VCaP (cell line): ENCODE data around the gene TEX36.
A peak's percentile ranks its signal among the peaks of the same experiment; 100 is the strongest.

Experiments
- H3K27ac ChIP-seq: fragments of 450-650 bp; 2 replicates; pipeline ENCODE4 v1.5.1; 2017
- TF ChIP-seq, protein P1 (sequence below): fragments of 450-650 bp; conservative IDR thresholded peaks from 2 replicates; pipeline ENCODE4 v1.5.1; 2017; ENCODE audit warnings: mild to moderate bottlenecking, moderate library complexity

The TEX36 gene

GRCh38 chr10:125639846-125640245 lies 43.1 kb downstream of the TEX36 start:
- H3K27ac ChIP-seq = no peak overlapping the region
- TF ChIP-seq, protein P1, sequence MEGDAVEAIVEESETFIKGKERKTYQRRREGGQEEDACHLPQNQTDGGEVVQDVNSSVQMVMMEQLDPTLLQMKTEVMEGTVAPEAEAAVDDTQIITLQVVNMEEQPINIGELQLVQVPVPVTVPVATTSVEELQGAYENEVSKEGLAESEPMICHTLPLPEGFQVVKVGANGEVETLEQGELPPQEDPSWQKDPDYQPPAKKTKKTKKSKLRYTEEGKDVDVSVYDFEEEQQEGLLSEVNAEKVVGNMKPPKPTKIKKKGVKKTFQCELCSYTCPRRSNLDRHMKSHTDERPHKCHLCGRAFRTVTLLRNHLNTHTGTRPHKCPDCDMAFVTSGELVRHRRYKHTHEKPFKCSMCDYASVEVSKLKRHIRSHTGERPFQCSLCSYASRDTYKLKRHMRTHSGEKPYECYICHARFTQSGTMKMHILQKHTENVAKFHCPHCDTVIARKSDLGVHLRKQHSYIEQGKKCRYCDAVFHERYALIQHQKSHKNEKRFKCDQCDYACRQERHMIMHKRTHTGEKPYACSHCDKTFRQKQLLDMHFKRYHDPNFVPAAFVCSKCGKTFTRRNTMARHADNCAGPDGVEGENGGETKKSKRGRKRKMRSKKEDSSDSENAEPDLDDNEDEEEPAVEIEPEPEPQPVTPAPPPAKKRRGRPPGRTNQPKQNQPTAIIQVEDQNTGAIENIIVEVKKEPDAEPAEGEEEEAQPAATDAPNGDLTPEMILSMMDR = no peak

GRCh38 chr10:125638555-125638954 lies 44.4 kb downstream of the TEX36 start:
- H3K27ac ChIP-seq = no peak overlapping the region

DNA sequence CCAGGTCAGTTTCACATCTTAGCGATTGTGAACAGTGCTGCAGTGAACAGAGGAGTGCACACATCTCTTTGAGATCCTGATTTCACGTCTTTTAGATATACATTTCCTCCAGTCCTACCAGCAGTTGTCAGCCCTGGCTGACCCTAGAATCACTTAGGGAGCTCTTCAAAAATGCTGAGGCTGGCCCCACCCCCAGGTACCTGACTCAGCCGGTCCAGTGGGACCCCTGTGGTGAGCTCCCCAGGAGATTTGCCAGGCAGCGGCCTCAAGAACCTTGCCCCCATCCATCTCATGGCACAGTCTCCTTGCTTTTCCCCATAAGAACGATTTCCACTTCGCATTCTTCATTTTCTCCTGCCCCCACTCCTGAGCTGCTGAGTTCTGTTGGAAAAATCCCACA lies 45.5 kb downstream of the TEX36 start:
- TF ChIP-seq, protein P1 = no peak
- no peak overlapping the region for H3K27ac ChIP-seq

More at GRCh38 chr10:125638555-125638954, 44.4 kb downstream of the TEX36 start:
- TF ChIP-seq, protein P1 = no peak

DNA sequence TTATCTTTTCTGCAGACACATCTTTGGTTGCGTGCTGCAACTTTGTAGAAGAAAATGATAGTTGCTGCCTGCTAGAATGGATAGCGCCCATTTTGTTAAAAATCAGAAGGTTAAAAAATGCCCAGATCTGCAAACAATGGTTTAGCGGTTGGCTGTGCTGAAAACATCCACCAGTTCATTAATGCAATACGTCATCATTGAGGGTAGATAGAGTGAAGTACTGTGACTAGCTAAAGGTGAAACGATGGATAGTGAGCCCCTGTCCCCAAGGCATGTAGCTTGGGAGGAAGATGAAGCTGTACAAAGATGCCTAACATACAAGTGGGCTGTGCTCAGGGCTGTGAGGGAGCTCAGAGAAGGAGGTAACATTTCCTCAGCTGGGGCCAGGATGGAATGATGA lies 48.4 kb downstream of the TEX36 start:
- TF ChIP-seq, protein P1 = no peak
- peak overlapping the region; percentile 69 for H3K27ac ChIP-seq

DNA sequence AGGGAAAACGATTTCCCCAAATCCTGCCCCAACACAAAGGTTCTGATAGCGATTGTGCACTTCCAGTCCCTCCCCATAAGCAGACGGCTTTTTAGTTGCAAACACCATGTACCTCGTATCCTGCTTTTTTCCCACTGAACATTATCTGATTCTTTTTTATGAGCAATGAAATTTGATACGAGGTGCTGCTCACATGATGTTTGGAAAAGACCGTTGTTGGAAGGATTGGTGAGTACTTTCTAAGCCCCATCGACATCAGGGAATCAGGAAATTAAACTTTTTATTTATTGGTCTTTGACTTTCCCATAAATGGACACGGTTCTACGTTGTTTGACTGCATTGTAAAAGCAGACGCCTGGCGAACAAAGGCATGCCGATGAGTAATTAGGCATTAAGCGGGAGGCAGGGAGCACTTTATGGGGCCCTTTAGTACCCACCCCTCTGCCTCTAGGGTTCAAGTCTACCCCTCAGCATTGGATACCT lies 49.4 kb downstream of the TEX36 start:
- H3K27ac ChIP-seq = peak overlapping the region; percentile 69
- TF ChIP-seq, protein P1 = no peak

DNA sequence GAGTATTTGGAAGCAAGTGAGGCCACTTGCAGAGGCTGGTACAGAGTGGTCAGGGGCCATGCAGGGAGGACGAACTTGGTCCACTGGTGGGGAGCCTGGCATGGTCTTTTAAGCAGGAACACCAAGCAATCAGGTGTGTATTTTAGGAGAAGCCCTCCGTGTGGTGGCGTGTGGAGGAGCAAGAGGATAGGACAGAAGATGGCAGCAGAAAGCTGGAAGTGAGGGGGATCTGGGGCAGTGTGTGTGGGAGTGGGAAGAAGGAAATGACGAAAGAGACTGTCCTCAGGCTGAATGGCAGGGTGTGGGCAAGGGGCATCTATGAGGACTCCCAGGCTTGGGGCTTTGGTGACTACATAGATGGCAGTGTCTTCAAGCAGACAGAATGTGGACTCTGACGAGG lies 51.2 kb downstream of the TEX36 start:
- H3K27ac ChIP-seq = peak overlapping the region; percentile 5; the same call in 1 of the 2 replicates
- TF ChIP-seq, protein P1 = 0 out of 2 replicates have a peak, but pooled peaks have one; percentile 9

- H3K27ac ChIP-seq = peak overlapping the region; percentile 7; the same call in 1 of the 2 replicates
- TF ChIP-seq, protein P1 = peak; percentile 70
These were observed 53.1 kb downstream of the TEX36 start for GRCh38 chr10:125629758-125630376.
